Nephron progenitor cell (in vitro differentiated cells): Measurements from ENCODE around the gene CD6.

ENCODE experiments used
- DNase-seq: peaks from one replicate; pipeline ENCODE4 v3.0.0; 2021
- H3K27ac Mint-ChIP-seq: 2 replicates; pipeline ENCODE4 v1.8.0; 2021; ENCODE audit warnings: mild to moderate bottlenecking, moderate library complexity, mixed read lengths
- H3K27me3 Mint-ChIP-seq: 2 replicates; pipeline ENCODE4 v1.8.0; 2021; ENCODE audit warnings: mild to moderate bottlenecking, low read depth, mixed read lengths; ENCODE audit not compliant: poor library complexity
- H3K36me3 Mint-ChIP-seq: 2 replicates; pipeline ENCODE4 v1.8.0; 2021; ENCODE audit warnings: low read depth, mixed read lengths
- H3K4me1 Mint-ChIP-seq: 2 replicates; pipeline ENCODE4 v1.8.0; 2021; ENCODE audit warnings: mixed read lengths
- H3K4me3 Mint-ChIP-seq: 2 replicates; pipeline ENCODE4 v1.8.0; 2021; ENCODE audit warnings: mild to moderate bottlenecking, moderate library complexity, mixed read lengths
- H3K9me3 Mint-ChIP-seq: 2 replicates; pipeline ENCODE4 v1.8.0; 2021; ENCODE audit warnings: mild to moderate bottlenecking, moderate library complexity, mixed read lengths
- TF ChIP-seq, protein P1 (sequence below): fragments of 200-600 bp; sonication (generic); IDR thresholded peaks from 2 replicates; pipeline ENCODE4 v1.5.0; 2021; ENCODE audit warnings: antibody characterized with exemption

Gene CD6

GRCh38 chr11:60985501-60985900 is 14.0 kb downstream of the CD6 start:
- Mint-ChIP-seq H3K27ac (no peak overlapping the region), H3K9me3 (no peaks in the 10 kb centered on the region), H3K4me1 (peaks cover 33% of the 10 kb centered on the region), H3K36me3 (no peaks in the 10 kb centered on the region), H3K4me3 (no peak overlapping the region), H3K27me3 (peaks cover 14% of the 10 kb centered on the region)
- TF ChIP-seq, protein P1, sequence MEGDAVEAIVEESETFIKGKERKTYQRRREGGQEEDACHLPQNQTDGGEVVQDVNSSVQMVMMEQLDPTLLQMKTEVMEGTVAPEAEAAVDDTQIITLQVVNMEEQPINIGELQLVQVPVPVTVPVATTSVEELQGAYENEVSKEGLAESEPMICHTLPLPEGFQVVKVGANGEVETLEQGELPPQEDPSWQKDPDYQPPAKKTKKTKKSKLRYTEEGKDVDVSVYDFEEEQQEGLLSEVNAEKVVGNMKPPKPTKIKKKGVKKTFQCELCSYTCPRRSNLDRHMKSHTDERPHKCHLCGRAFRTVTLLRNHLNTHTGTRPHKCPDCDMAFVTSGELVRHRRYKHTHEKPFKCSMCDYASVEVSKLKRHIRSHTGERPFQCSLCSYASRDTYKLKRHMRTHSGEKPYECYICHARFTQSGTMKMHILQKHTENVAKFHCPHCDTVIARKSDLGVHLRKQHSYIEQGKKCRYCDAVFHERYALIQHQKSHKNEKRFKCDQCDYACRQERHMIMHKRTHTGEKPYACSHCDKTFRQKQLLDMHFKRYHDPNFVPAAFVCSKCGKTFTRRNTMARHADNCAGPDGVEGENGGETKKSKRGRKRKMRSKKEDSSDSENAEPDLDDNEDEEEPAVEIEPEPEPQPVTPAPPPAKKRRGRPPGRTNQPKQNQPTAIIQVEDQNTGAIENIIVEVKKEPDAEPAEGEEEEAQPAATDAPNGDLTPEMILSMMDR, result no peak
- no peak for DNase-seq

DNA sequence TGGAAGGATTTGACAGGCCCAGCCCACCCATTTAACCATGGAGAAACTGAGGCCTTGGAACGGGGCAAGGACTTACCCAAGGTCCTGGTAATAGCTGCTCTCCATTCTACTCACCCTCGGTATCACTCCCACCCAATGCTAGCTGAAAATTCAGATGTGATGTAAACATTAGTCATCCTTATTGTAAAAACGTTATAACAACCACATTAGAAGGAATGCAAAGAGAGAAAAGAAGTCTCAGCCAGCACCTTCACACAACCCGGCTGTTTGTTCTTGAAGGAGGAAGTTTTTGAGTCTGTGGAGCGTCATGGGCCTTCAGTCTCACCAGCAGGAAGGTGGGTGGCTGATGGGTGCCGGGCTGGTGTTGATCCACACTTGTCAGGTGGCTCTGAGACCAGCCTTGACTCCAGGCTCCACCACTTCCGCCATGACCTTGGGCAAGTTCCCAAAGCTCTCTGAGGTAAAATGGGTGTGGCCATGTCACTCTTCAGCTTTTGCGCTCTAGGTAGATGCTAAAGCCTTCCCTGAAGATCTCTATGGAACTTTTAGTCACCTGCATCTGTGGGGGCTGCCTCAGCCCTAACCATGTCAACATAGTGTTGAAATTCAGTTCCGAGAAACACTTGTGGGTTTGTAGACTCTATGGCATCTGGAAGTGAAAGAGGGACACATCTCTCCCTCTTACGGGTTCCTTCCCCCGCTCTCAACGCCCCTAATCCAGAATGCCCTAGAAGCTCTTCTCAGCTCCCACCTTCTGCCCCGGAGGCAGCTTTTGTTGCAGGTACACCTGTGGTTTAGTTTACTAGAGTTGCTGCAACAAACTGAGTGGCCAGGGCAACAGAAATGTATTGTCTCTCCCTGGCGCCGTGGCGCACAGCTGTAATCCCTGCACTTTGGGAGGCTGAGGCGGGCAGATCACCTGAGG is 14.8 kb downstream of the CD6 start:
- peaks cover 14% of the 10 kb centered on the region for H3K27me3 Mint-ChIP-seq
- H3K27ac Mint-ChIP-seq, result no peak overlapping the region
- H3K9me3 Mint-ChIP-seq, result no peaks in the 10 kb centered on the region
- no peak for DNase-seq
- TF ChIP-seq, protein P1, result no peak
- H3K4me1 Mint-ChIP-seq, result peaks cover 33% of the 10 kb centered on the region
- no peaks in the 10 kb centered on the region for H3K36me3 Mint-ChIP-seq
- H3K4me3 Mint-ChIP-seq, result no peak overlapping the region

- peaks cover 14% of the 10 kb centered on the region for H3K27me3 Mint-ChIP-seq
- no peaks in the 10 kb centered on the region for H3K9me3 Mint-ChIP-seq
- H3K4me1 Mint-ChIP-seq, result peaks cover 26% of the 10 kb centered on the region
- DNase-seq, result no peak
- H3K27ac Mint-ChIP-seq, result no peak overlapping the region
- TF ChIP-seq, protein P1, result no peak
- no peaks in the 10 kb centered on the region for H3K36me3 Mint-ChIP-seq
- no peak overlapping the region for H3K4me3 Mint-ChIP-seq
Observed at GRCh38 chr11:60987577-60988277, 16.2 kb downstream of the CD6 start.

- Mint-ChIP-seq H3K27ac (no peak overlapping the region), H3K4me1 (peaks cover 26% of the 10 kb centered on the region), H3K27me3 (peaks cover 11% of the 10 kb centered on the region), H3K36me3 (no peaks in the 10 kb centered on the region), H3K4me3 (no peak overlapping the region), H3K9me3 (no peaks in the 10 kb centered on the region)
- no peak for DNase-seq
- TF ChIP-seq, protein P1, result no peak
Observed at GRCh38 chr11:60988658-60989057, 17.2 kb downstream of the CD6 start.

DNA sequence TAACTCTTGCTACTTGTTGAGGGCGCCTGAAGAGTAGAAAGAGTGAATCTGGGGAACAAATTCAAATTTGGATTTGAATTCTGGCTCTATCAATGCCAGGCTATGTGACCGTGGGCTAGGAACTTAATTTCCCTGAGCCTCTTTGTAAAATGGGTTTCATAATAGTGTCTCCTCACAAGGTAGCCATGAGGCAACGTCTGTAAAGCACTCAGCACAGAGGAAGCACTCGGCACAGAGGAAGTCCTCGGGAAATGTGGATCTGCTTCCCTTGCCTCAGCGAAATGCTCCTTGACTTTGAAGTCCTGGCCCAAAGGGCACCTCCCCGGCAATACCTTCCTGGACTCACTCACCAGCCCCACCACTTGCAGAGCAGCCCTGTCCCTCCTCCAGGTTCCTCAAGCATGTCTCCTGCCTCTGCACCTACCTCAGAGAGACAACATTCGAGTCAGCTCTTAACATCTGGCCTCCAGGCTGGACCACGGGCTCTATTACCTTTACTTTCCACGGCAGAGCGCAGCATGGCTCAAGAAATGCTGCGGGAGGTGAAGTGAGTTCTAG is 17.7 kb downstream of the CD6 start:
- Mint-ChIP-seq H3K27ac (peak overlapping the region; percentile 51), H3K4me1 (peaks cover 31% of the 10 kb centered on the region), H3K4me3 (no peak overlapping the region), H3K27me3 (peaks cover 11% of the 10 kb centered on the region), H3K36me3 (no peaks in the 10 kb centered on the region), H3K9me3 (no peaks in the 10 kb centered on the region)
- no peak for DNase-seq
- TF ChIP-seq, protein P1, result no peak
